HepG2 (cell line): ENCODE results near the gene SSBP4. TPM values are rescaled to one million over a fixed set of nuclear protein-coding genes. Genes with fewer than 3 reads are reported as not detected.

Experiments
- ATAC-seq: fragments of 200-7000 bp; cut with Tn5 transposase; 3 replicates; pipeline ENCODE4 v1.9.1; 2020; ENCODE audit warnings: mild to moderate bottlenecking, moderate library complexity
- BruUV-seq: library from RNA; stranded (reverse); fragments of 400-500 nt; replicated peaks from 2 replicates; lab custom pipeline; 2021; lab: Mats Ljungman, UMichigan
- CTCF ChIA-PET: fragments of 300-600 bp; formaldehyde crosslinking; extraction: SDS; loops from one replicate; lab custom pipeline; 2021; ENCODE audit warnings: low total read pairs, inconsistent platforms, low intra/inter-chr PET ratio; lab: Yijun Ruan, JAX
- POLR2A ChIA-PET: fragments of 350-600 bp; sonication (Branson Sonifier 250); formaldehyde crosslinking; loops from one replicate; lab custom pipeline; 2020; ENCODE audit warnings: antibody characterized with exemption, inconsistent platforms; lab: Yijun Ruan, JAX
- DNase-seq: peaks from one replicate; pipeline ENCODE4 v3.0.0-alpha.2; 2015; ENCODE audit warnings: low spot score
- FAIRE-seq: peaks from 3 replicates; lab custom pipeline; 2011; peaks lifted over from hg19 to GRCh38; lab: Jason Lieb, UNC
- H2AFZ ChIP-seq: one replicate; pipeline ENCODE4 v1.6.1; 2011; ENCODE audit warnings: low read length, inconsistent platforms
- H3K27ac ChIP-seq: fragments of 300-600 bp; 3 replicates; pipeline ENCODE4 v1.8.0; 2011; ENCODE audit warnings: mixed run types, mild to moderate bottlenecking, mixed read lengths, low read length, inconsistent platforms; ENCODE audit not compliant: insufficient read depth; ENCODE audit errors: extremely low read length
- H3K27me3 ChIP-seq, 2 experiments: fragments of 200-600 bp in 1 of 2; 2 replicates in 1 of 2; 3 replicates in 1 of 2; pipeline versions ENCODE4 v1.6.0 to v1.8.0; 2011; ENCODE audit warnings: low read length in 2 of 2, mild to moderate bottlenecking in 2 of 2, moderate library complexity in 2 of 2, inconsistent platforms in 1 of 2; ENCODE audit not compliant: insufficient read depth in 2 of 2, control insufficient read depth in 1 of 2
- H3K36me3 ChIP-seq, 2 experiments: fragments of 200-600 bp in 1 of 2; replicated peaks in 1 of 2; 2 replicates in 1 of 2; 3 replicates in 1 of 2; pipeline versions ENCODE4 v1.5.1 to v1.8.0; 2011; ENCODE audit warnings: low read length in 2 of 2, inconsistent platforms in 1 of 2; ENCODE audit not compliant: insufficient read depth in 2 of 2, control insufficient read depth in 1 of 2
- H3K4me1 ChIP-seq: 2 replicates; pipeline ENCODE4 v1.5.1; 2012; ENCODE audit warnings: low read length, inconsistent platforms; ENCODE audit not compliant: insufficient read depth
- H3K4me2 ChIP-seq: 2 replicates; pipeline ENCODE4 v1.6.0; 2011; ENCODE audit warnings: low read depth, low read length, inconsistent platforms
- H3K4me3 ChIP-seq, 3 experiments: fragments of 200-600 bp in 1 of 3; sonication (generic), shearing (Covaris generic) in 1 of 3; replicated peaks in 1 of 3; 2 replicates each; pipeline ENCODE4 v1.5.1; 2011 to 2016; ENCODE audit warnings: low read length in 3 of 3, inconsistent platforms in 2 of 3, low read depth in 2 of 3, mild to moderate bottlenecking in 2 of 3, control low read depth in 1 of 3, mixed read lengths in 1 of 3; ENCODE audit not compliant: insufficient read depth in 1 of 3
- H3K79me2 ChIP-seq: one replicate; pipeline ENCODE4 v1.6.1; 2011; ENCODE audit warnings: low read length, inconsistent platforms; ENCODE audit not compliant: insufficient read depth
- H3K9ac ChIP-seq: 2 replicates; pipeline ENCODE4 v1.6.0; 2011; ENCODE audit warnings: mild to moderate bottlenecking, low read depth, low read length, inconsistent platforms; ENCODE audit not compliant: insufficient read depth
- H3K9me3 ChIP-seq: 2 replicates; pipeline ENCODE4 v1.5.1; 2012; ENCODE audit warnings: mild to moderate bottlenecking, low read length
- H4K20me1 ChIP-seq: 2 replicates; pipeline ENCODE4 v1.6.0; 2011; ENCODE audit warnings: inconsistent platforms, mild to moderate bottlenecking, low read length, moderate library complexity; ENCODE audit not compliant: insufficient read depth
- CENPX ChIP-seq: sonication (generic); formaldehyde crosslinking; IDR thresholded peaks from 2 replicates; pipeline ENCODE4 v1.9.0; 2021; ENCODE audit warnings: mild to moderate bottlenecking, missing genetic modification reagents, moderate library complexity
- CHD2 ChIP-seq: IDR thresholded peaks from 2 replicates; pipeline ENCODE4 v1.6.1; 2011; ENCODE audit warnings: low read depth, low read length, improper control_type of control experiment
- IRF2 ChIP-seq: IDR thresholded peaks from 2 replicates; pipeline ENCODE4 v1.6.1; 2018; ENCODE audit warnings: missing genetic modification reagents, missing compliant biosample characterization
- SOX13 ChIP-seq, 3 experiments: fragments of 450-650 bp in 1 of 3; sonication (generic) in 1 of 3; formaldehyde crosslinking in 1 of 3; IDR thresholded peaks in 2 of 3; conservative IDR thresholded peaks in 1 of 3; 2 replicates each; pipeline versions ENCODE4 v1.5.0 to v1.6.1; 2016 to 2020; ENCODE audit warnings: antibody characterized with exemption in 1 of 3, mild to moderate bottlenecking in 1 of 3, missing compliant biosample characterization in 1 of 3, missing genetic modification reagents in 1 of 3, moderate library complexity in 1 of 3
- SP5 ChIP-seq: IDR thresholded peaks from 2 replicates; pipeline ENCODE4 v1.6.1; 2016; ENCODE audit warnings: low read depth, borderline replicate concordance
- TMF1 ChIP-seq: sonication (generic); formaldehyde crosslinking; IDR thresholded peaks from 2 replicates; pipeline ENCODE4 v1.8.1; 2022; ENCODE audit warnings: low read depth, missing genetic modification reagents
- TOPORS ChIP-seq: sonication (generic); formaldehyde crosslinking; IDR thresholded peaks from 2 replicates; pipeline ENCODE4 v1.8.0; 2023; ENCODE audit warnings: mild to moderate bottlenecking, missing genetic modification reagents
- ZNF263 ChIP-seq: sonication (generic); formaldehyde crosslinking; IDR thresholded peaks from 2 replicates; pipeline ENCODE4 v1.4.0; 2020; ENCODE audit warnings: missing genetic modification reagents
- ZNF3 ChIP-seq: IDR thresholded peaks from 2 replicates; pipeline ENCODE4 v1.7.0; 2017; ENCODE audit warnings: inconsistent platforms
- ZNF616 ChIP-seq: sonication (generic); formaldehyde crosslinking; IDR thresholded peaks from 2 replicates; pipeline ENCODE4 v1.5.0; 2020; ENCODE audit warnings: low read depth, mild to moderate bottlenecking, missing genetic modification reagents
- ZNF703 ChIP-seq: sonication (generic); formaldehyde crosslinking; IDR thresholded peaks from 2 replicates; pipeline ENCODE4 v1.5.1; 2020; ENCODE audit warnings: missing genetic modification reagents, mild to moderate bottlenecking, moderate library complexity, borderline replicate concordance
- WGBS: methylation state at CpG from one replicate; pipeline ENCODE4 v1.1.6; 2017; ENCODE audit warnings: low lambda C conversion rate; 5-methylcytosine and 5-hydroxymethylcytosine counted together
- in situ Hi-C: cut with HindIII; loops from 2 replicates; pipeline ENCODE4 v1.10.0; 2017; ENCODE audit warnings: low pct_unique_long_range_greater_than_20kb; ENCODE audit not compliant: extremely low pct_ligation_motif_present
- intact Hi-C: fragments of 100-400 bp; cut with micrococcal nuclease; formaldehyde crosslinking; loops from one replicate; pipeline ENCODE4 v1.10.0; 2022; ENCODE audit not compliant: unreplicated experiment
- polyA plus RNA-seq, 8 experiments: library from polyadenylated mRNA; depleted of rRNA in 3 of 8; stranded (reverse) in 7 of 8; unstranded in 1 of 8; fragments of >200 nt; fragmentation: Illumina TruSeq in 4 of 8; extraction: Trizol in 4 of 8; gene quantifications; 2 replicates each; pipeline versions ENCODE4 v1.2.1 to v1.2.3, GENCODE V29; 2011 to 2016; ENCODE audit warnings: low read depth in 4 of 8, missing spikeins in 1 of 8, mixed read lengths in 1 of 8; ENCODE audit not compliant: insufficient read depth in 1 of 8
- total RNA-seq, 5 experiments: library from RNA; depleted of rRNA; stranded (reverse); fragments of >200 nt; fragmentation: Illumina TruSeq; extraction: Trizol; gene quantifications; 2 replicates each; pipeline ENCODE4 v1.2.3, GENCODE V29; 2016; ENCODE audit warnings: low read depth in 1 of 5
- TF ChIP-seq, protein P1 (sequence below): sonication (generic); formaldehyde crosslinking; IDR thresholded peaks from 2 replicates; pipeline ENCODE4 v1.4.0; 2020; ENCODE audit warnings: missing genetic modification reagents
- TF ChIP-seq, protein P2 (sequence below): sonication (generic); formaldehyde crosslinking; IDR thresholded peaks from 2 replicates; pipeline ENCODE4 v1.4.0; 2020; ENCODE audit warnings: mild to moderate bottlenecking, missing genetic modification reagents
- TF ChIP-seq, protein P3 (sequence below): IDR thresholded peaks from 2 replicates; pipeline ENCODE4 v1.6.1; 2016; ENCODE audit warnings: low read depth, borderline replicate concordance
- TF ChIP-seq, protein P4 (sequence below): sonication (generic); formaldehyde crosslinking; IDR thresholded peaks from 2 replicates; pipeline ENCODE4 v1.8.1; 2023; ENCODE audit warnings: mild to moderate bottlenecking, inconsistent platforms, moderate library complexity, missing genetic modification reagents, borderline replicate concordance
- TF ChIP-seq, protein P5 (sequence below): sonication (generic); formaldehyde crosslinking; IDR thresholded peaks from 2 replicates; pipeline ENCODE4 v1.4.0; 2020; ENCODE audit warnings: missing genetic modification reagents

SSBP4 gene
- total and polyA plus RNA-seq, 2 of the 13 experiments (the other 11 are each of a cell fraction or from before 2014, with no cell fraction given), result 20.8 to 39.5 TPM

DNA sequence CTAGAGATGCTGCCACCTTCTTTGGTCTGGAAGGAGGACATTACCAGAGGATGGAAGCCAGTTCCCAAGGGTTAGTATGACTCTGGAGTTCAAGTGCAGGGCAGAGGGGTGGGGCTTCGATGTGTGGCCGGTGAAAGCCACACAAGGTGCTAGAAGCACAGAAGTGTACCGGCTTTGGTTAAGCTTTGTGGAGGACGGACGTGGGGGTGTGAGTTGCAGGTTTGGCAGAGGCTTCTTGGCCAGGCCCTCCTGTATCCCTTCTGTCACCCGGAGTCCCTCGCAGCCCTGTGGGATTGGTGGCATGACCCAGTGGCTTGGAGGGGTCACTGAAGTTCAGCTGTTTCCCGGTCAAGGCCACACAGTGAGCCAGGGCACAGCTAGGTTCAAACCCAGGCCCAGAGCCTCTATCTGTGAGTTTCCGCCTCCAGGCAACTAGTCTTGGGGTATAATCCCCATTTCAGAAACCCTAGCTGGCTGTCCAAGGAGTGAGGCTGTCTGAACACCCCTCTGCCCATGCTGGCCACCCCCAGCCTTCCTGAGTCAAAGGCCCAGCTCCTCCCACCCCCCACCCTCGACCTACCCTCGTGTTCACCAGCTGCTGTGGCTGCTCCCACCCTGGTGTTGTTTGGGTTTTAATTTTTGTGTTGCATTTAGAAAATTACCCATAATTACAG lies 4.6 kb upstream of the SSBP4 start (continued):
- TF ChIP-seq IRF2 (CRISPR knock-in tag), result no peak
- no peak for TF ChIP-seq ZNF3 (CRISPR knock-in tag)
- no peak for TF ChIP-seq SOX13 (IDR thresholded peaks at IDR 0.05)
- no peak for TF ChIP-seq SOX13 (CRISPR knock-in tag; conservative IDR thresholded peaks at IDR 0.05 in 1 of 2, IDR thresholded peaks at IDR 0.05 in 1 of 2)
- TF ChIP-seq, protein P1, sequence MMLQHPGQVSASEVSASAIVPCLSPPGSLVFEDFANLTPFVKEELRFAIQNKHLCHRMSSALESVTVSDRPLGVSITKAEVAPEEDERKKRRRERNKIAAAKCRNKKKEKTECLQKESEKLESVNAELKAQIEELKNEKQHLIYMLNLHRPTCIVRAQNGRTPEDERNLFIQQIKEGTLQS, result no peak
- TF ChIP-seq, protein P2, sequence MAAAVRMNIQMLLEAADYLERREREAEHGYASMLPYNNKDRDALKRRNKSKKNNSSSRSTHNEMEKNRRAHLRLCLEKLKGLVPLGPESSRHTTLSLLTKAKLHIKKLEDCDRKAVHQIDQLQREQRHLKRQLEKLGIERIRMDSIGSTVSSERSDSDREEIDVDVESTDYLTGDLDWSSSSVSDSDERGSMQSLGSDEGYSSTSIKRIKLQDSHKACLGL, result no peak
- TF ChIP-seq CHD2, result no peak
- TF ChIP-seq, protein P3, sequence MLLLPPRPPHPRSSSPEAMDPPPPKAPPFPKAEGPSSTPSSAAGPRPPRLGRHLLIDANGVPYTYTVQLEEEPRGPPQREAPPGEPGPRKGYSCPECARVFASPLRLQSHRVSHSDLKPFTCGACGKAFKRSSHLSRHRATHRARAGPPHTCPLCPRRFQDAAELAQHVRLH, result 0 out of 2 replicates have a peak, but pooled peaks have one; percentile 6
- TF ChIP-seq TOPORS (CRISPR knock-in tag), result no peak
- TF ChIP-seq CENPX, result no peak
- peak; percentile 19; the same call in 1 of the 2 replicates for TF ChIP-seq SP5 (CRISPR knock-in tag)
- TF ChIP-seq, all 625 proteins: peak for 27

DNA sequence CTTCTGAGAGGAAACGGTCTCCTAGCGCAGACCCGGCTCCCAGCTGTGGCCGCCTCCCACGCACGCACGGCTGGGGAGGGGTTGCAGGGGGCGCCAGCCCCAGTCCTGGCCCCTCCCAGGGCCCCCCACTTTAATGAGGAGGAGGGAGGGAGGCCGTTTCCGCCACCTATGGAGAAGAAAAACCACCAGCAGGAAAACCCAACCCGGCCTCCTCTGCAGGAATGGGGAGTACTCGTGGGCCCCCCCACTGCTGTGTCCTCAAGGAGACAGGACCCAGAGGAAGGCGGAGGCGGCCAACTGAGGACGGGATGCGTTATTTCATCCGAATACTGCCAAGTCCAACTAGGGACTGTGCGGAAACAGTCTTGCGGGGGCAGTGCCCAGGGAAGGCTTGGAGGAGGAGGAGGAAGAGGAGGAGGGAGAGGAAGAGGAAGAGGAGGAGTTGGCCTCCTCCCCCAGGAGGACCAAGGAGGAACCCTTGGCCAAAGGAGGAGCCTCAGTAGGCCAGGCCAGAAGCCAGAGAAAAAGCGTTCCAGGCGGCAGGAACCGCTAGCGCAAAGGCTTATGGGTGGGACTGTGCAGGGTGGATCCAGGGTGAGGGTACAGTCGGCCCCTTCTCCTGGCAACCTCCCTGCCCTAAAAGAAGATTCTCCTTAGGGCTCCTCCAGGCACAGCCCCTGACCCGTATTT lies 3.9 kb upstream of the SSBP4 start:
- Histone ChIP-seq H3K4me3 (peak overlapping the region in 1 of 3 experiments; percentile 31; a peak in 1 of 6 replicates), H4K20me1 (no peaks in the 10 kb centered on the region), H3K36me3 (no peaks in the 10 kb centered on the region), H3K79me2 (peaks cover 3% of the 10 kb centered on the region), H3K4me1 (peaks cover 59% of the 10 kb centered on the region), H3K27me3 (no peaks in the 10 kb centered on the region), H3K27ac (no peak overlapping the region), H3K9me3 (no peaks in the 10 kb centered on the region), H3K9ac (no peak overlapping the region), H2AFZ (no peak overlapping the region), H3K4me2 (peak overlapping the region; percentile 60)
- in situ Hi-C loops, result loop anchor here (10.0 kb wide), 2 partner anchors 141 to 211 kb away; partner anchors contain the start of genes IQCN and RAB3A
- ATAC-seq (no peak), DNase-seq (no peak), FAIRE-seq (no peak)
- intact Hi-C loops, result no loop called here
- ChIA-PET CTCF (no interaction called here), POLR2A (interaction anchor here (0.6 to 2.9 kb wide), 6 partner anchors 14 to 135 kb away, joined by 3 to 12 read pairs (median 4); partner anchors contain the start of genes GDF15 and JUND)
- 42% methylated on average over 24 of the region's 25 CpGs for WGBS
- TF ChIP-seq, protein P4, sequence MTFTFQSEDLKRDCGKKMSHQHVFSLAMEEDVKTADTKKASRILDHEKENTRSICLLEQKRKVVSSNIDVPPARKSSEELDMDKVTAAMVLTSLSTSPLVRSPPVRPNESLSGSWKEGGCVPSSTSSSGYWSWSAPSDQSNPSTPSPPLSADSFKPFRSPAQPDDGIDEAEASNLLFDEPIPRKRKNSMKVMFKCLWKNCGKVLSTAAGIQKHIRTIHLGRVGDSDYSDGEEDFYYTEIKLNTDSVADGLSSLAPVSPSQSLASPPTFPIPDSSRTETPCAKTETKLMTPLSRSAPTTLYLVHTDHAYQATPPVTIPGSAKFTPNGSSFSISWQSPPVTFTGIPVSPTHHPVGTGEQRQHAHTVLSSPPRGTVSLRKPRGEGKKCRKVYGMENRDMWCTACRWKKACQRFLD (CRISPR knock-in tag), result no peak
- TF ChIP-seq ZNF263 (CRISPR knock-in tag), result peak; percentile 84
- TF ChIP-seq ZNF616, result no peak
- TF ChIP-seq ZNF703, result no peak
- TF ChIP-seq, protein P5, sequence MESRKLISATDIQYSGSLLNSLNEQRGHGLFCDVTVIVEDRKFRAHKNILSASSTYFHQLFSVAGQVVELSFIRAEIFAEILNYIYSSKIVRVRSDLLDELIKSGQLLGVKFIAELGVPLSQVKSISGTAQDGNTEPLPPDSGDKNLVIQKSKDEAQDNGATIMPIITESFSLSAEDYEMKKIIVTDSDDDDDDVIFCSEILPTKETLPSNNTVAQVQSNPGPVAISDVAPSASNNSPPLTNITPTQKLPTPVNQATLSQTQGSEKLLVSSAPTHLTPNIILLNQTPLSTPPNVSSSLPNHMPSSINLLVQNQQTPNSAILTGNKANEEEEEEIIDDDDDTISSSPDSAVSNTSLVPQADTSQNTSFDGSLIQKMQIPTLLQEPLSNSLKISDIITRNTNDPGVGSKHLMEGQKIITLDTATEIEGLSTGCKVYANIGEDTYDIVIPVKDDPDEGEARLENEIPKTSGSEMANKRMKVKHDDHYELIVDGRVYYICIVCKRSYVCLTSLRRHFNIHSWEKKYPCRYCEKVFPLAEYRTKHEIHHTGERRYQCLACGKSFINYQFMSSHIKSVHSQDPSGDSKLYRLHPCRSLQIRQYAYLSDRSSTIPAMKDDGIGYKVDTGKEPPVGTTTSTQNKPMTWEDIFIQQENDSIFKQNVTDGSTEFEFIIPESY (CRISPR knock-in tag), result peak; percentile 77; the same call in 1 of the 2 replicates
- no peak for TF ChIP-seq TMF1 (CRISPR knock-in tag)
- BruUV-seq, result no TSS peak
